WTC11 (cell line): ENCODE data around the gene DEFB121. TPM values are rescaled to one million over a fixed set of nuclear protein-coding genes. Genes with fewer than 3 reads are reported as not detected.

Experiments used
- ATAC-seq: fragments of 200-7000 bp; cut with Tn5 transposase; 2 replicates; pipeline ENCODE4 v1.10.0; 2021; ENCODE audit warnings: mild to moderate bottlenecking, moderate library complexity
- CTCF ChIA-PET: fragments of 300-600 bp; sonication (Branson Sonifier 250); formaldehyde crosslinking; loops from one replicate; lab custom pipeline; 2021; ENCODE audit warnings: antibody characterized with exemption; lab: Charles Lee
- POLR2A ChIA-PET: fragments of 350-600 bp; sonication (Branson Sonifier 250); formaldehyde crosslinking; loops from one replicate; lab custom pipeline; 2021; ENCODE audit warnings: antibody characterized with exemption; lab: Charles Lee
- DNase-seq: peaks from one replicate; pipeline ENCODE4 v3.0.0; 2021; ENCODE audit warnings: low spot score
- H3K27ac Mint-ChIP-seq: 2 replicates; pipeline ENCODE4 v1.8.0; 2021; ENCODE audit warnings: mixed read lengths
- H3K27me3 Mint-ChIP-seq: 2 replicates; pipeline ENCODE4 v1.8.0; 2021; ENCODE audit warnings: low read depth, mild to moderate bottlenecking, moderate library complexity, mixed read lengths
- H3K36me3 Mint-ChIP-seq: 2 replicates; pipeline ENCODE4 v1.8.0; 2021; ENCODE audit warnings: mixed read lengths
- H3K4me1 Mint-ChIP-seq: 2 replicates; pipeline ENCODE4 v1.8.0; 2022; ENCODE audit warnings: mixed read lengths
- H3K4me3 Mint-ChIP-seq: 2 replicates; pipeline ENCODE4 v1.8.0; 2021; ENCODE audit warnings: mild to moderate bottlenecking, moderate library complexity, mixed read lengths
- H3K9me3 Mint-ChIP-seq: 2 replicates; pipeline ENCODE4 v1.8.0; 2021; ENCODE audit warnings: mixed read lengths
- NR2C2 ChIP-seq: sonication (generic); formaldehyde crosslinking; IDR thresholded peaks from 2 replicates; pipeline ENCODE4 v1.8.0; 2022; ENCODE audit warnings: mild to moderate bottlenecking, missing genetic modification reagents
- ZNF317 ChIP-seq: sonication (generic); formaldehyde crosslinking; IDR thresholded peaks from 2 replicates; pipeline ENCODE4 v1.8.1; 2023; ENCODE audit warnings: low read depth, mild to moderate bottlenecking, moderate library complexity, missing genetic modification reagents, borderline replicate concordance
- total RNA-seq: library from RNA; stranded (reverse); gene quantifications from 3 replicates; pipeline ENCODE4 v1.2.3, GENCODE V29; 2021
- TF ChIP-seq, protein P1 (sequence below): sonication (generic); formaldehyde crosslinking; IDR thresholded peaks from 2 replicates; pipeline ENCODE4 v1.8.1; 2022; ENCODE audit warnings: mild to moderate bottlenecking, missing genetic modification reagents, moderate library complexity, borderline replicate concordance
- TF ChIP-seq, protein P2 (sequence below): fragments of 250-450 bp; sonication (Bioruptor Pico); IDR thresholded peaks from 2 replicates; pipeline ENCODE4 v1.9.0; 2021; ENCODE audit warnings: mild to moderate bottlenecking, borderline replicate concordance
- TF ChIP-seq, protein P3 (sequence below): fragments of 250-450 bp; sonication (Bioruptor Pico); IDR thresholded peaks from 2 replicates; pipeline ENCODE4 v2.1.2; 2022; ENCODE audit warnings: mild to moderate bottlenecking, moderate library complexity
- TF ChIP-seq, protein P4 (sequence below): sonication (generic); formaldehyde crosslinking; IDR thresholded peaks from 2 replicates; pipeline ENCODE4 v1.8.0; 2022; ENCODE audit warnings: mild to moderate bottlenecking, missing genetic modification reagents
- TF ChIP-seq, protein P5 (sequence below): sonication (generic); formaldehyde crosslinking; IDR thresholded peaks from 2 replicates; pipeline ENCODE4 v1.8.0; 2022; ENCODE audit warnings: mild to moderate bottlenecking, missing genetic modification reagents
- TF ChIP-seq, protein P6 (sequence below): sonication (generic); formaldehyde crosslinking; conservative IDR thresholded peaks from 2 replicates; pipeline ENCODE4 v1.8.1; 2022; ENCODE audit warnings: mild to moderate bottlenecking, missing genetic modification reagents
- TF ChIP-seq, protein P7 (sequence below): sonication (generic); formaldehyde crosslinking; IDR thresholded peaks from 2 replicates; pipeline ENCODE4 v1.8.1; 2023; ENCODE audit warnings: mild to moderate bottlenecking, missing genetic modification reagents, moderate library complexity
- TF ChIP-seq, protein P8 (sequence below): sonication (generic); formaldehyde crosslinking; IDR thresholded peaks from 2 replicates; pipeline ENCODE4 v1.8.0; 2022; ENCODE audit warnings: mild to moderate bottlenecking, missing genetic modification reagents
- TF ChIP-seq, protein P9 (sequence below): fragments of 250-450 bp; sonication (Bioruptor Pico); IDR thresholded peaks from 2 replicates; pipeline ENCODE4 v1.9.0; 2021; ENCODE audit warnings: moderate library complexity, mild to moderate bottlenecking, inconsistent platforms, borderline replicate concordance

DEFB121 gene
- total RNA-seq, 1 experiment from 2014 or later: not detected

DNA sequence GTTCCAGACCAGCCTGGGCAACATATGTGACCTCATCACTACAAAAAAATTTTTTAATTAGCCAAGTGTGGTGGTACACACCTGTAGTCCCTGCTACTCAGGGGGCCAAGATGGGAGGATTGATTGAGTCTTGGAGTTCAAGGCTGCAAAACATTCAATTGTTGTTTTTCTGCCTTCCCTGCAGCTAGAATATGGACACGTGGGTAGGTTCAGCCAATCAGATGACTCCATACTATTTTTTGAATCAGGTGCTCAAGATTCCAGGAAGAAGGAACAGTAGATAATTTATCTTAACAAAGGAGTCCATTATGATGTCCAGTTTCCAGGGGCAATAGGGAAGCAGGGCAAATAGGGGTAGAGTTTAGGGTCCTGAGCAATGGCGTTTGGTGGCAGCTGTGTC is 13.2 kb downstream of the DEFB121 start (continued):
- TF ChIP-seq, protein P1, sequence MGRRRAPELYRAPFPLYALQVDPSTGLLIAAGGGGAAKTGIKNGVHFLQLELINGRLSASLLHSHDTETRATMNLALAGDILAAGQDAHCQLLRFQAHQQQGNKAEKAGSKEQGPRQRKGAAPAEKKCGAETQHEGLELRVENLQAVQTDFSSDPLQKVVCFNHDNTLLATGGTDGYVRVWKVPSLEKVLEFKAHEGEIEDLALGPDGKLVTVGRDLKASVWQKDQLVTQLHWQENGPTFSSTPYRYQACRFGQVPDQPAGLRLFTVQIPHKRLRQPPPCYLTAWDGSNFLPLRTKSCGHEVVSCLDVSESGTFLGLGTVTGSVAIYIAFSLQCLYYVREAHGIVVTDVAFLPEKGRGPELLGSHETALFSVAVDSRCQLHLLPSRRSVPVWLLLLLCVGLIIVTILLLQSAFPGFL (CRISPR knock-in tag): no peak
- TF ChIP-seq NR2C2 (CRISPR knock-in tag): no peak
- TF ChIP-seq, protein P2, sequence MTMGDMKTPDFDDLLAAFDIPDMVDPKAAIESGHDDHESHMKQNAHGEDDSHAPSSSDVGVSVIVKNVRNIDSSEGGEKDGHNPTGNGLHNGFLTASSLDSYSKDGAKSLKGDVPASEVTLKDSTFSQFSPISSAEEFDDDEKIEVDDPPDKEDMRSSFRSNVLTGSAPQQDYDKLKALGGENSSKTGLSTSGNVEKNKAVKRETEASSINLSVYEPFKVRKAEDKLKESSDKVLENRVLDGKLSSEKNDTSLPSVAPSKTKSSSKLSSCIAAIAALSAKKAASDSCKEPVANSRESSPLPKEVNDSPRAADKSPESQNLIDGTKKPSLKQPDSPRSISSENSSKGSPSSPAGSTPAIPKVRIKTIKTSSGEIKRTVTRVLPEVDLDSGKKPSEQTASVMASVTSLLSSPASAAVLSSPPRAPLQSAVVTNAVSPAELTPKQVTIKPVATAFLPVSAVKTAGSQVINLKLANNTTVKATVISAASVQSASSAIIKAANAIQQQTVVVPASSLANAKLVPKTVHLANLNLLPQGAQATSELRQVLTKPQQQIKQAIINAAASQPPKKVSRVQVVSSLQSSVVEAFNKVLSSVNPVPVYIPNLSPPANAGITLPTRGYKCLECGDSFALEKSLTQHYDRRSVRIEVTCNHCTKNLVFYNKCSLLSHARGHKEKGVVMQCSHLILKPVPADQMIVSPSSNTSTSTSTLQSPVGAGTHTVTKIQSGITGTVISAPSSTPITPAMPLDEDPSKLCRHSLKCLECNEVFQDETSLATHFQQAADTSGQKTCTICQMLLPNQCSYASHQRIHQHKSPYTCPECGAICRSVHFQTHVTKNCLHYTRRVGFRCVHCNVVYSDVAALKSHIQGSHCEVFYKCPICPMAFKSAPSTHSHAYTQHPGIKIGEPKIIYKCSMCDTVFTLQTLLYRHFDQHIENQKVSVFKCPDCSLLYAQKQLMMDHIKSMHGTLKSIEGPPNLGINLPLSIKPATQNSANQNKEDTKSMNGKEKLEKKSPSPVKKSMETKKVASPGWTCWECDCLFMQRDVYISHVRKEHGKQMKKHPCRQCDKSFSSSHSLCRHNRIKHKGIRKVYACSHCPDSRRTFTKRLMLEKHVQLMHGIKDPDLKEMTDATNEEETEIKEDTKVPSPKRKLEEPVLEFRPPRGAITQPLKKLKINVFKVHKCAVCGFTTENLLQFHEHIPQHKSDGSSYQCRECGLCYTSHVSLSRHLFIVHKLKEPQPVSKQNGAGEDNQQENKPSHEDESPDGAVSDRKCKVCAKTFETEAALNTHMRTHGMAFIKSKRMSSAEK (CRISPR knock-in tag): no peak
- TF ChIP-seq, protein P3, sequence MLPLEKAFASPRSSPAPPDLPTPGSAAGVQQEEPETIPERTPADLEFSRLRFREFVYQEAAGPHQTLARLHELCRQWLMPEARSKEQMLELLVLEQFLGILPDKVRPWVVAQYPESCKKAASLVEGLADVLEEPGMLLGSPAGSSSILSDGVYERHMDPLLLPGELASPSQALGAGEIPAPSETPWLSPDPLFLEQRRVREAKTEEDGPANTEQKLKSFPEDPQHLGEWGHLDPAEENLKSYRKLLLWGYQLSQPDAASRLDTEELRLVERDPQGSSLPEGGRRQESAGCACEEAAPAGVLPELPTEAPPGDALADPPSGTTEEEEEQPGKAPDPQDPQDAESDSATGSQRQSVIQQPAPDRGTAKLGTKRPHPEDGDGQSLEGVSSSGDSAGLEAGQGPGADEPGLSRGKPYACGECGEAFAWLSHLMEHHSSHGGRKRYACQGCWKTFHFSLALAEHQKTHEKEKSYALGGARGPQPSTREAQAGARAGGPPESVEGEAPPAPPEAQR (CRISPR knock-in tag): no peak
- TF ChIP-seq, all 79 proteins: peak for 0

DNA sequence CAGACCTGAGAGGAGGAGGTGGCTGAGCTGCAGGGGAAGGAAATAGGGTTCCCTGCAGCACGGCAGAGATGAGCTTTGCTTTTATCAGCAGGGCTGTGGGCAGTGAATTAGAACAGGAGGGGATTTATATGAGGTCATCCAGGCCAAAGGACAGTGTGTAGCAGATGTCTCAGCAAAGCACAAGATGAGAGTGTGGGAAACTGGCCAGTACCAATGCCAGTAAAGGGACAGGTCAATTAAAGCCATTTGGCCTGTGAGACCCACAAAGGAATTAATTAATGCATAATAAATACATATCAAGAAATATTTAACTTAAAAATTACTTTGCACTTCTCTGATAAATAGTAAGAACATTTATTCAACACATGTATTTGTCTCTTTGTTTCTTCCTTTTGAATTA is 15.5 kb downstream of the DEFB121 start, which contains the start of gene DEFB119:
Gene DEFB119 (minus strand): TSS at position 101 of the 400 bp plus-strand sequence. CDS start 107 bp downstream, outside the sequence.
- no peak for DNase-seq
- peaks cover 66% of the 10 kb centered on the region for H3K36me3 Mint-ChIP-seq
- no peak for ATAC-seq
- peaks cover 81% of the 10 kb centered on the region for H3K9me3 Mint-ChIP-seq
- H3K4me3 Mint-ChIP-seq: no peak within 1 kb of the TSS
- CTCF ChIA-PET: no interaction called here
- no peak within 1 kb of the TSS for H3K27ac Mint-ChIP-seq
- peaks cover 18% of the 10 kb centered on the region for H3K27me3 Mint-ChIP-seq
- no peaks in the 10 kb centered on the region for H3K4me1 Mint-ChIP-seq
- TF ChIP-seq, protein P4, sequence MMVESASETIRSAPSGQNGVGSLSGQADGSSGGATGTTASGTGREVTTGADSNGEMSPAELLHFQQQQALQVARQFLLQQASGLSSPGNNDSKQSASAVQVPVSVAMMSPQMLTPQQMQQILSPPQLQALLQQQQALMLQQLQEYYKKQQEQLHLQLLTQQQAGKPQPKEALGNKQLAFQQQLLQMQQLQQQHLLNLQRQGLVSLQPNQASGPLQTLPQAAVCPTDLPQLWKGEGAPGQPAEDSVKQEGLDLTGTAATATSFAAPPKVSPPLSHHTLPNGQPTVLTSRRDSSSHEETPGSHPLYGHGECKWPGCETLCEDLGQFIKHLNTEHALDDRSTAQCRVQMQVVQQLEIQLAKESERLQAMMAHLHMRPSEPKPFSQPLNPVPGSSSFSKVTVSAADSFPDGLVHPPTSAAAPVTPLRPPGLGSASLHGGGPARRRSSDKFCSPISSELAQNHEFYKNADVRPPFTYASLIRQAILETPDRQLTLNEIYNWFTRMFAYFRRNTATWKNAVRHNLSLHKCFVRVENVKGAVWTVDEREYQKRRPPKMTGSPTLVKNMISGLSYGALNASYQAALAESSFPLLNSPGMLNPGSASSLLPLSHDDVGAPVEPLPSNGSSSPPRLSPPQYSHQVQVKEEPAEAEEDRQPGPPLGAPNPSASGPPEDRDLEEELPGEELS (CRISPR knock-in tag): no peak
- TF ChIP-seq, protein P5, sequence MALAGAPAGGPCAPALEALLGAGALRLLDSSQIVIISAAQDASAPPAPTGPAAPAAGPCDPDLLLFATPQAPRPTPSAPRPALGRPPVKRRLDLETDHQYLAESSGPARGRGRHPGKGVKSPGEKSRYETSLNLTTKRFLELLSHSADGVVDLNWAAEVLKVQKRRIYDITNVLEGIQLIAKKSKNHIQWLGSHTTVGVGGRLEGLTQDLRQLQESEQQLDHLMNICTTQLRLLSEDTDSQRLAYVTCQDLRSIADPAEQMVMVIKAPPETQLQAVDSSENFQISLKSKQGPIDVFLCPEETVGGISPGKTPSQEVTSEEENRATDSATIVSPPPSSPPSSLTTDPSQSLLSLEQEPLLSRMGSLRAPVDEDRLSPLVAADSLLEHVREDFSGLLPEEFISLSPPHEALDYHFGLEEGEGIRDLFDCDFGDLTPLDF (CRISPR knock-in tag): no peak
- no peak for TF ChIP-seq ZNF317
- POLR2A ChIA-PET: no interaction called here

DNA sequence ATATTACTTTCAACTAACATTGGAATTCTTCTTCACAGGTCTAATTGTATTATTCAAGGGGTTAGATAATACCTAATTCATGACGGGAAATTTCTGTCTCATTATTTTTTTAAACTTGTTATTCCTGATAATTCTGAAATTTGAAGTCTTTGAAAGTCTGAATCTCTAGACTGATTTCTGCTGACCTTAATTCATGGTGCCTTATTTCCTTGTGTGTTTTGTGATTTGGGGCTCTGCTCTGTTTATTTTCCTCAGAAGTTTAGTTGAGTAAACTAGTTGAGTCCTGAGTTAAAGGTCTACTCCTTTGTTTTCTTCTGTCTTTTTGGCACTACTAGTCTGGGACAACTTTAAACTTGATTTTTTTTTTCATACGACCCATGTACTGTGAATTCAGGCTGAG is 31.7 kb downstream of the DEFB121 start:
- H3K27ac Mint-ChIP-seq: no peak overlapping the region
- peaks cover 15% of the 10 kb centered on the region for H3K27me3 Mint-ChIP-seq
- no peak for DNase-seq
- POLR2A ChIA-PET: no interaction called here
- ATAC-seq: no peak
- H3K4me3 Mint-ChIP-seq: no peak overlapping the region
- CTCF ChIA-PET: no interaction called here
- peaks cover 93% of the 10 kb centered on the region for H3K9me3 Mint-ChIP-seq
- TF ChIP-seq, protein P6, sequence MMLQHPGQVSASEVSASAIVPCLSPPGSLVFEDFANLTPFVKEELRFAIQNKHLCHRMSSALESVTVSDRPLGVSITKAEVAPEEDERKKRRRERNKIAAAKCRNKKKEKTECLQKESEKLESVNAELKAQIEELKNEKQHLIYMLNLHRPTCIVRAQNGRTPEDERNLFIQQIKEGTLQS: no peak
- TF ChIP-seq, protein P7, sequence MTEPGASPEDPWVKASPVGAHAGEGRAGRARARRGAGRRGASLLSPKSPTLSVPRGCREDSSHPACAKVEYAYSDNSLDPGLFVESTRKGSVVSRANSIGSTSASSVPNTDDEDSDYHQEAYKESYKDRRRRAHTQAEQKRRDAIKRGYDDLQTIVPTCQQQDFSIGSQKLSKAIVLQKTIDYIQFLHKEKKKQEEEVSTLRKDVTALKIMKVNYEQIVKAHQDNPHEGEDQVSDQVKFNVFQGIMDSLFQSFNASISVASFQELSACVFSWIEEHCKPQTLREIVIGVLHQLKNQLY (CRISPR knock-in tag): no peak
- TF ChIP-seq, protein P8, sequence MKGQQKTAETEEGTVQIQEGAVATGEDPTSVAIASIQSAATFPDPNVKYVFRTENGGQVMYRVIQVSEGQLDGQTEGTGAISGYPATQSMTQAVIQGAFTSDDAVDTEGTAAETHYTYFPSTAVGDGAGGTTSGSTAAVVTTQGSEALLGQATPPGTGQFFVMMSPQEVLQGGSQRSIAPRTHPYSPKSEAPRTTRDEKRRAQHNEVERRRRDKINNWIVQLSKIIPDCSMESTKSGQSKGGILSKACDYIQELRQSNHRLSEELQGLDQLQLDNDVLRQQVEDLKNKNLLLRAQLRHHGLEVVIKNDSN (CRISPR knock-in tag): no peak
- TF ChIP-seq, protein P9, sequence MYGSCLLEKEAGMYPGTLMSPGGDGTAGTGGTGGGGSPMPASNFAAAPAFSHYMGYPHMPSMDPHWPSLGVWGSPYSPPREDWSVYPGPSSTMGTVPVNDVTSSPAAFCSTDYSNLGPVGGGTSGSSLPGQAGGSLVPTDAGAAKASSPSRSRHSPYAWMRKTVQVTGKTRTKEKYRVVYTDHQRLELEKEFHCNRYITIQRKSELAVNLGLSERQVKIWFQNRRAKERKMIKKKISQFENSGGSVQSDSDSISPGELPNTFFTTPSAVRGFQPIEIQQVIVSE (CRISPR knock-in tag): no peak
- H3K36me3 Mint-ChIP-seq: peaks cover 72% of the 10 kb centered on the region
- no peaks in the 10 kb centered on the region for H3K4me1 Mint-ChIP-seq
